A375 (cell line): ENCODE results near the gene TRPV4. TPM values are rescaled to one million over a fixed set of nuclear protein-coding genes. Genes with fewer than 3 reads are reported as not detected.

Experiments used
- small RNA-seq: library from RNA; depleted of rRNA; stranded (forward); fragments of <200 nt; gene quantifications from one replicate; pipeline ENCODE3, GENCODE V24; 2014
- total RNA-seq: library from RNA; depleted of rRNA; stranded (reverse); fragments of >200 nt; shearing (Covaris generic); gene quantifications from 2 replicates; pipeline ENCODE4 v1.2.3, GENCODE V29; 2014; rRNA removed

TRPV4 gene
- 10.4 and 12.1 TPM in 2 replicates for total RNA-seq

DNA sequence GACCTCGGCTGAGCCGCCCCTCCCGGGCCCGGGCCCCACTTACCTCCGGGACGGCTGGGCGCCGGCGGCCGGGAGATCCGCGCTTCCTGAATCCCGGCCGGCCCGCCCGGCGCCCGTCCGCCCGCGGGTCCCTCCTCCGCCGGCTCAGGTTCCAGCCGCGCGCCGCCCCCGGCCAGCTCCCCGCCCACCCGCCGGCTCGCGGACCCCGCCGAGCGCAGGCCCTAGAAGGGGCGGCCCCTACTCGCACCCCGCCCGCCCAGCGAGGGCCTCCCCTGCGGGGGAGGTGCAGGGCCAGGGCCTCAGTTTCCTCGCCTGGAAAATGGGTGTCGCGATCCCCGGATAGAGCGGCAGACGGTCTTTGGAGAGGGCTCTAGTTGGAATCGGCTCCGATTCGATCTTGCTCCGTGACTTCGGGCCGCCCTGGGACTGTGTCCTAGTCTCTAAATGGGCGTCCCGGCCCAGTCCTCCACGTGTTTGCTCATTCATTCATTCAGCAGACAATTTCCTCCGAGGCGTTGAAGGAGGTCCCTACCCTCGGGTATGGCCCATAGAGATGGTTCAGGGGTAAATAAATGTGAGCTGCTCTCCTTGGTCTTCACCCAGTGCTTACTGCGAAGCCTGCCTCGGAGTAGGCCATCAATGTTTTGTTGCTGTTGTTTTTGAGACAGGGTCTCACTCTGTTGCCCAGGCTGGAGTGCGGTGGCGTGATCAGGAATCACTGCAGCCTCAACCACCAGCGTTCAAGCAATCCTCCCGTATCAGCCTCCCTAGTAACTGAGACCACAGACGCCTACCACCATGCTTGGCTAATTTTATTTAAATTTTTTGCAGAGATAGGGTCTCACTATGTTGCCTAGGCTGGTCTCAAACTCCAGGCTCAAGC is at the start of gene TRPV4:
Gene TRPV4, minus strand, starts transcription at position 92 of the 883 bp plus-strand sequence. CDS start 18,602 bp downstream, outside the sequence.

DNA sequence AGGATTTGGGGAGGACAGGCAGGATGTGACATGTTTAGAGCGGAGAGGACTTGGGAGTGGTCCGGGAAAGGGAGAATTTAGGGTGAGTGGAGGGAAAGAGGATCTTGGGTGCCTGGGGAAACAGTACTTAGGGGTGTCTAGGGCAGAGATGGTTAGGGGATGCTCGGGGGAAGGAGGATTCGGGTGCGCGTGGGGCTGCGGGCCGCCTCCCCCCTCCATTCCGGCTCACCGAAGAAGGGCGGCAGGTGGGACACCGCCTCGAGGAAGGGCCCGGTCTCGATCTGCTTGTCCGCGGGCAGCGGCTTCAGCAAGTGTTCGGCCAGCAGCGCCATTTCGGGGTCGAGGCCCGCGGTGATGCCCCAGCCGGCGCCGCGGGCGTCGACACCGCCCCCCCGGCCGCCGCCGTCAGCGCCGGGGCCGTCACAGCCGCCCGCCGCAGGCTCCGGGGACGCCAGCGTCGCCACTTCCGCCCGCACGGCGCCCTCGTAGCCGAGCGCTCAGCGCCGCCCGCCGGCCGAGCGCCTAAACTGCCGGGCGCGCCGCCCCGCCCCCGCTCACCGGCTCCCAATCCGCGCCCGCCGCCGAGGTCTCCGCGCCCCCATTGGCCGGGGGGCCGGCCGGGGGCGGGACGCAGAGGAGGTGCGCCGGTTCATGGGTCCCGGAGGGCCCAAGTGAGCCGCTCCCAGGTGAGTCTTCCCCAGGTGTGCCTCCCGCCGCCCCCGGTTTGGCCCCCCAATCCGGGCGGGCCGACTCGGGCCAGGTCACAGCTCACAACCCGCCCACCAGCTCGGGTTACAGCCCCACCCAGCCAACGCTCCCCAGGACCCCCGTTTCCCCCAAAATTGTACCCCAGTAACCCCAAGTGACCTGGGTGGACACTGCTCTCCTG is 47.1 kb upstream of the TRPV4 start, which contains the start of gene GLTP:
Gene GLTP, minus strand, starts transcription at position 499 of the 889 bp plus-strand sequence. Its CDS starts 167 bp downstream, at position 332.

Small RNA genes within 50 kb of the gene (small RNA-seq; reads per million reads assigned to genes)
- gene MIR4497 (not detected), gene RN7SL441P (not detected)

Other genes starting within 250 kb of the TRPV4 start
- 4.7 and 7.3 TPM in 2 replicates for gene FAM222A, start 119.6 kb downstream of the TRPV4 start, total RNA-seq
- 23.6 and 24.0 TPM in 2 replicates for gene GLTP, start 47.1 kb upstream of the TRPV4 start, total RNA-seq
- gene TCHP, start 66.9 kb upstream of the TRPV4 start, total RNA-seq, result 36.2 and 48.9 TPM in 2 replicates
- gene GIT2, start 163.0 kb upstream of the TRPV4 start, total RNA-seq, result 26.8 and 35.4 TPM in 2 replicates
- gene ANKRD13A, start 166.0 kb upstream of the TRPV4 start, total RNA-seq, result 35.9 and 39.2 TPM in 2 replicates
- gene C12orf76, start 215.1 kb upstream of the TRPV4 start, total RNA-seq, result 7.5 and 8.9 TPM in 2 replicates